ENCODE measurements around the gene C1orf50. TPM values are rescaled to one million over a fixed set of nuclear protein-coding genes. Genes with fewer than 3 reads are reported as not detected.
"Not testable (repeated sequence)": the region's sequence is repeated elsewhere in the genome, so short reads cannot be mapped to it uniquely, and the experiment has no call there.

C1orf50 gene
- total RNA-seq (2014; rRNA removed; shearing (Covaris generic); ENCODE audit: low replicate concordance), result 0.57 and 1.8 TPM in 2 replicates

DNA sequence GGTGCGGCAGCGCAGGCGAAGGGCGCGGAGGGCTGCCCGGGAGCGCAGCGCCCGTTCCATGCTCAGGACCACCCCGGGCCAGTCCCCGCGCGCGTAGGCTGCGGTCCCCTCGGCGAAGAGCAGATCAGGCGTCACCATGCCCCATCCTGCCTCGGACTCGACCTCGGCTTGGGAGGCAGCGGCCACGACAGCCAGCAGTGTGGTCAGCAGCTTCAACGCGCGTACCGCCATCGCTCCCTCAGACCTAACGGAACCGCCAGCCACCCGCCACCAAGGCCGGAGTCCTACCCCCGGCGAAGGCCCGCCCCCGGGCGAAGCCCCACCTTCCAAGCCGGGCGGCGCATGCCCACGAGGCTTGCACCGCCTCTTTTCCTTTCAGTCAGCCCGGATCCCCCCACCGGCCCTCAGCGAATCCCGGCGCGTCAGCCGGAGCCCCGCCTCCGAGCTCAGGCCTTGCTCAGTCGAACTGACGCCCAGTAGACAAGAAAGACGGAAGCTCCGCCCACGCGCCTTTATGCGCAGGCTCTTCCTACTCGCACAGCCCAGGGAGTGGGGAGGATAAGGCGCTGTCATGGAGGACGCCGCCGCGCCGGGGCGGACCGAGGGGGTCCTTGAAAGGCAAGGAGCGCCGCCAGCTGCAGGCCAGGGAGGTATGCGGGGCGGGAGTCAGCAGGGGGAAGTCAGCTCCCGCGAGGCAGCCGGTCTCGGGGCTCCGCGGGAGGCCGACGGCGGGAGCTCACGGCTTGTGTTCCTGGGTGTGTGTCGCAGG lies at the start of gene C1orf50, which contains the start of gene P3H1:
Gene C1orf50, plus strand, starts transcription at position 509 of the 769 bp plus-strand sequence. Its CDS starts 63 bp downstream, at position 572.
Gene P3H1, minus strand, starts transcription at position 288 of the 769 bp plus-strand sequence. Its CDS starts 57 bp downstream, at position 231.
- in situ Hi-C loops (cut with HindIII; ENCODE audit: low pct_unique_long_range_greater_than_20kb, low sequenced_read_pairs), result no loop called here
- DNase-seq (ENCODE audit: low read depth), result peak; percentile 99

DNA sequence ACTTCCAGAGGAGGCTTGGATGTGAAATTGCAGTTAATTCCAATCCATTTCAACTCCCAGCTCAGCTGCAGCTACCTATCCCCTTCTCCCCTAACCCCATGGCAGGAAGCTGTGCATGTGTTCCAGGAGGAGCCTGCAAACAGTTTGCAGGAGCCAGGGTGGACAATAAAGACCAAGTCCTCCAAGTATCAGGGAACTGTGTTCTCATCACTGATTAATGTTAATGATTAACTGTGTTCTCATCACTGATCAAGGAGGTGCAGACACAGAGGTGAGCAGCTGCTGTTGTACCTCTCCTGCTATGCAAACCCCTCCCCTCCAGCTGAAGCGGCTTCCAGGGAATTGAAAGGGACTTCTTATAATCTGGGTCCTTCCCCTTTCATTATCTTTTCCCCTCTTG lies 46.2 kb upstream of the C1orf50 start:
- DNase-seq (ENCODE audit: low read depth), result peak; percentile 21
- in situ Hi-C loops (cut with HindIII; ENCODE audit: low pct_unique_long_range_greater_than_20kb, low sequenced_read_pairs), result no loop called here

DNA sequence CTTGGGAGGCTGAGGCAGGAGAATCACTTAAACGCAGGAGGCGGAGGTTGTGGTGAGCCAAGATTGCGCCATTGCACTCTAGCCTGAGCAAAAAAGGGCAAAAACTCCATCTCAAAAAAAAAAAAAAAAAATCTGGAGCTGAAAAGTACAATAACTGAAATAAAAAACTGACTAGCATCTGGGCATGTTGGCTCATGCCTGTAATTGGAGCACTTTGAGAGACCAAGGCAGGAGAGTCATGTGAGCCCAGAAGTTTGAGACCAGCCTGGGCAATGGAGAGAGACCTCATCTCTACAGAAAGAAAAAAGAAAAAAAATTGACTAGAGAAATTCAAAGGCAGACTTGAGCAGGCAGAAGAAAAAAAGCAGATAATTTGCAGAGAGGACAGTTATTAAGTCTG lies 45.1 kb upstream of the C1orf50 start:
- in situ Hi-C loops (cut with HindIII; ENCODE audit: low pct_unique_long_range_greater_than_20kb, low sequenced_read_pairs), result no loop called here

DNA sequence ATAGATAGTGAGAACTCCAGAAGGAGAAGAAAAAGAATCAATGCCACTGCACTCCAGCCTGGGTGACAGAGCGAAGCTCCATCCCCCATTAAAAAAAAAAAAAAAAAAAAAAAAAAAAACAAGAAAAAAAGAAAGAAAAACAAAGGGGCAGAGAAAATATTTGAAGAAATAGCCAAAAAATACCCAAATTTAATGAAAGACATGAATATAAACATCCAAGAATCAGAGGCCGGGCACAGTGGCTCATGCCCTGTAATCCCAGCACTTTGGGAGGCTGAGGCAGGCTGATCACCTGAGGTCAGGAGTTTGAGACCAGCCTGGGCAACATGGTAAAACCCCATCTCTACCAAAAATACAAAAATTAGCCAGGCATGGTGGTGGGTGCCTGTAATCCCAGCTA lies 44.6 kb upstream of the C1orf50 start:
- in situ Hi-C loops (cut with HindIII; ENCODE audit: low pct_unique_long_range_greater_than_20kb, low sequenced_read_pairs); DNase-seq (ENCODE audit: low read depth): not testable (repeated sequence)

More for the DNA sequence above, 45.1 kb upstream of the C1orf50 start:
- DNase-seq (ENCODE audit: low read depth), result no peak

DNA sequence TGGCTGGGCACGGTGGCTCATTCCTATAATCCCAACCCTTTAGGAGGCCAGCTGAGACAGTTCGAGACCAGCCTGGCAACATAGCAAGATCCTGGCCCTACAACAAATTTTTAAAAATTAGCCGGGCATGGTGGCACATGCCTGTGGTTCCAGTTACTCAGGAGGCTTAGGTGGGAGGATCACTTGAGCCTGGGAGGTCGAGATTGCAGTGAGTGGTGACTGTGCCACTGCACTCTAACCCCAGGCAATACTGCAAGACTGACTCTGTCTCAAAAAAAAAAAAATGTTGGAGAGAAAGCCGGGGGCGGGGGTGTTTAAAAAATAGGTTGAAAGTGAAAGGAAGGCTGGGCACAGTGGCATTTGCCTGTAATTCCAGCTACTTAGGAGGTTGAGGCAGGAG lies 43.5 kb upstream of the C1orf50 start:
- in situ Hi-C loops (cut with HindIII; ENCODE audit: low pct_unique_long_range_greater_than_20kb, low sequenced_read_pairs), result no loop called here
- DNase-seq (ENCODE audit: low read depth), result no peak

DNA sequence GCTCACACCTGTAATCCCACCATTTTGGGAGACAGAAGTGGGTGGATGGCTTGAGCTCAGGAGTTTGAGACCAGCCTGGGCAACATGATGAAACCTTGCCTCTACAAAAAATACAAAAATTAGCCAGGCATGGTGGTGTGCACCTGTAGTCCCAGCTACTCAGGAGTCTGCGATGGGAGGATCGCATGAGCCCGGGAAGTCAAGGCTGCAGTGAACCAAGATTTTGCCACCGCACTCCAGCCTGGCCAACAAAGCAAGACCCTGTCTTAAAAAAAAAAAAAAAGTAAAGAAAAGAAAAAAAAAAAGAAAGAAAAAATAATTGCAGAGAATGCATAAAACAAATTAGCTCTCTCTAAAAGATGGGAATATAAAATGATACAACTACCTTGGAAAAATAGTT lies 41.2 kb upstream of the C1orf50 start:
- in situ Hi-C loops (cut with HindIII; ENCODE audit: low pct_unique_long_range_greater_than_20kb, low sequenced_read_pairs); DNase-seq (ENCODE audit: low read depth): not testable (repeated sequence)

DNA sequence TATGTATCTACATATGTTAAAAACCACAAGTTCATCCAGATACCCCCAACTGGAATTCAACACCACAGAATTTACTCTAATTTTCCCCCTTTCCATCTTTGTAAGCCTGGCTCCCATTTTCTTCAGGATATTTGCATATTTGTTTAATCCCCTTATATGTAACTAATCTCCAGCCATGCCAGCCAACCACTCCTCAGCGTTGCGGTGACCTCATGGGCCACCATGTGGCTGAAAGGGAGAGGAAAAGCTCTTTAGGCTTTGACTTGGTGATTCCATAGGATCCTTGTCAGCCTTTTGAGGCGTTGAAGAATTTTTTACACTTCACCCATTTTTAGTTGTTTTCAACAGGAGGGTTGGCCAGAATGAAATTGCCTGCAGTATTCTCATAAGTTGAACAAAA lies 37.0 kb upstream of the C1orf50 start:
- no peak for DNase-seq (ENCODE audit: low read depth)
- in situ Hi-C loops (cut with HindIII; ENCODE audit: low pct_unique_long_range_greater_than_20kb, low sequenced_read_pairs), result no loop called here

DNA sequence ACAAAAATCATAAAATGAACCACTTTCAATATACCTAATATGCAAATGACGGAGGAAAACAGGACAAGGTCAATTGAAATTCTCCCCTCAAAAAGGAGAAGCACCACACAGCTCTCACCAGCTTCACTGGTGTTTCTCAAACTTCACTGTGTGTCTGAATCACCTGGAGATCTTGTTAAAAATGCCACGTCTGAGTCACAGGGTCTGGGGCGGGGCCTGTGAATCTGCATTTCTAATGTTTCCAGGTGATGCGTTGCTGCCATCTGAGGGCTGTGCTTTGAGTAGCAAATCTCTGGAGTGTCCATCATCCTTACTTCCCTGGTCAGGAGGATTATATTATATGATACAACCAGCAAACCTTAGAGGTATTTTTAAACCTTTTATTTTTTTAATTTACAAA lies 36.1 kb upstream of the C1orf50 start:
- in situ Hi-C loops (cut with HindIII; ENCODE audit: low pct_unique_long_range_greater_than_20kb, low sequenced_read_pairs), result no loop called here
- DNase-seq (ENCODE audit: low read depth), result peak; percentile 43

DNA sequence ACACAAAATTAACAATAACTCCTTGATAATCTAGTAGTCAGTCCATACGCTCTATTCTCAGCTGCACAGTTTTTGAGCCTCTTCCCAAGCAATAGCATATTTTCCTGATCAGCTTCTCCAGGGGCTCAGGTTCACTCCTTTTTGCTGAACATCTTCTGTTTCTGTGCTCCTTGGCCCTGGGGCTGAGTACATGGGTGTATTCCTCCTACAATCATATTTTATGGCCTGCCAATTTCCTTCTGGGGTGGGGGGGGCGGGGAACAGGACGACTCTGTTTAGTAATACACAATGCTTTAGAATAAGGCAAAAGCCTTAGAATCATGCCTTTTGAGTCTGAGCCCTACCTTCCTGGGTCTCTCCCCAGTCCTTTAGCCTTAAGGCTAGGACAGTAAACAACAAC lies 35.5 kb upstream of the C1orf50 start:
- no peak for DNase-seq (ENCODE audit: low read depth)
- in situ Hi-C loops (cut with HindIII; ENCODE audit: low pct_unique_long_range_greater_than_20kb, low sequenced_read_pairs), result no loop called here

DNA sequence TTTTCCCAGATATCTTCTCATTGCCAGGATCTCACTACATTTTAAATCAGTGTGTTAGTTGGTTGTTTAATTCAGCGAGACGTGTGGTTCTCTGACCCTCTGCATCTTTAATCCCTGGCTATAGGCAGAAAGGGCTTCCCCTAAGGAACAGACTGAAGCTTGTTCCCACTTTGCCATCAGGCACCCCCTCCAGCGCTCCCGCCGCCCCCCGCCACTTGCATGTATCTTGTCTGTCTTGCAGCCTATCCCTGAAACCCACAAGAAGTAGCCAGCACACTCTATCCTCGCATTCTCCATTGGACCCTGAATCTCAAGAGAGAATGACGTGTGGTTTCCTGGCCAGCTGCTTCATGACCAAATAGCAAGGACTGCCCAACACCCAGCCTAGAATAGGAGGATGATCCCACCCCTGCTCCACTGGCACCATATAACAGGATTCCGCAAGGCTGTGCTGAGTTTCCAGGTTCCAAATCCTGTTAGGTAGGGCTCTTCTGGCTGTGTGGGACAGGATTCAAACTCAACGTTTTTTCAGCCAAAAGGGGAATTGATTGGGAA lies 34.8 kb upstream of the C1orf50 start:
- in situ Hi-C loops (cut with HindIII; ENCODE audit: low pct_unique_long_range_greater_than_20kb, low sequenced_read_pairs), result no loop called here
- no peak for DNase-seq (ENCODE audit: low read depth)

DNA sequence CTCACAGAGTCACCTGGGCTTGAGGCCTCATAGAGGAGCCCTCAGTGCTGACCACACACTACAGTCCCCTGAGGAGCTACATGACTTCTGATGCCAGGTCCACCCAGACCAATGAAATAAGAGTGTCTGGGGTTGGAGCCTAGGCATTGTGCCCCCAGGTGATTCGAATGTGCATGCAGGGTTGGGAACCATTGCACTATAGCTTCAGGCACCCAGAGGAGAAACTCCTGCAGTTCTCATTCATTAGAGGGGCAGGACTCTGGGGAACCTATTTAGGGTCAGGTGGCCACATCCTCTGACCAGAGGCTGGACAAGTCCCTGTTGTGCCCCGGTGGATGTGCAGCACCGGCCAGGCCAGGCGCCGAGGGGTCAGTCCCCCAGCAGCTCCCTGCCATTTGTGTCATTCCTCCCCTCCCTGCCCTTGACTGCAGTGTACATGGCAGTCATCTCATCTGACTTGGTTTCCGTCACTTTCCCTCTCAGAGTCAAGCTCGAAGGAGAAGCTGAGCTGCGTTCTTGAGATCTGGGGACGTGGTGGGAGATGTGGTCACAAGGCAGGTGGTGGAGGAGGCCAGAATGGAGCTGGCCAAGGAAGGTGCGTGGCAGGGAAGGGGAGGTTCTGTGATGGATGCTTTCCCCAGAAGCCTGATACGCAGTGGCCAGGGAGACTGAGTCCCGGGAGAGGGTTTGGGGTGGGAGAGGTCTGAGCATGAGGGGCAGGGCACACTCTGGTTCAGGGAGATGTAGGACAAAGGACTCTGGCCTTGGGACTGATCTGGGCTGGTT lies 33.4 kb upstream of the C1orf50 start:
- DNase-seq (ENCODE audit: low read depth), result no peak
- in situ Hi-C loops (cut with HindIII; ENCODE audit: low pct_unique_long_range_greater_than_20kb, low sequenced_read_pairs), result no loop called here

DNA sequence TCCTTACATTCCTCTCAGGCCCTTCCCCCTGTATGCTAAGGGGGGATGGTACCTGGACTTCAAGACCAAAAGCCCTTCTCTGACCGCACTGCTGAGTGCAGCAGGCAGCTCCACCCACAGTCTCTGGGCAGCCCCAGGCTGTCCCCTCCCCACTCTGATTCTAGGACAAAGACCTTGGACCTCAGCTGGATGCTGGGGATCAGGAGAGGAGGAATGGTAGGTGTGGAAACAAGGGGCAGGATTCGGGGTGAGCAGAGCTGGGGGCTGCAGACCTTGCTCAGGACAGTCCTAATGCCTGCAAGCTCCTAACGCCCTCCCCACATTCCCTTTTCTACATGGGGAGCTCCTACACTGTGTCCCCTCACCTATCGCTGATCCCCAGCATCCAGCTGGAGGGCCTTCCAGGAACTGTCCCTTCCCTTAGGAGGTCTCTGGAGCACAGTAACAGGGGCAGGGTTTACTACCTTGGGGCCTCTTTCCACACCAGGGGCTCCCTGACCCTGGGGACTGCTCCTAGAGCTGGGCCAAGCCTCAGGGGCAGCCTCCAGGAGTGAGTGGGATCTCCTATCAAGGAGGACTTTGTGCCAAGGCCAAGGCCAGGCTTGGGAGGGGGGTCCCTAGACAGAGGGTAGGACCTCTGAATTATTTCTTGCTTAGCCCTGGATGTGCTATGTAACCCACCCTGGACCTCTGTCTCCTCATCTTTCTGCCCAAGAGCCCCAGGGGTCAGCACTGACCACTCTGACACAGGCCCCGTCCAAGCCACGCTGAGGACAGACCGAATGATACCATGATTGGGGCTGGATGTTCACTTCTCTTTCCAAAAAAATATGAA lies 32.6 kb upstream of the C1orf50 start:
- in situ Hi-C loops (cut with HindIII; ENCODE audit: low pct_unique_long_range_greater_than_20kb, low sequenced_read_pairs), result no loop called here
- DNase-seq (ENCODE audit: low read depth), result no peak

DNA sequence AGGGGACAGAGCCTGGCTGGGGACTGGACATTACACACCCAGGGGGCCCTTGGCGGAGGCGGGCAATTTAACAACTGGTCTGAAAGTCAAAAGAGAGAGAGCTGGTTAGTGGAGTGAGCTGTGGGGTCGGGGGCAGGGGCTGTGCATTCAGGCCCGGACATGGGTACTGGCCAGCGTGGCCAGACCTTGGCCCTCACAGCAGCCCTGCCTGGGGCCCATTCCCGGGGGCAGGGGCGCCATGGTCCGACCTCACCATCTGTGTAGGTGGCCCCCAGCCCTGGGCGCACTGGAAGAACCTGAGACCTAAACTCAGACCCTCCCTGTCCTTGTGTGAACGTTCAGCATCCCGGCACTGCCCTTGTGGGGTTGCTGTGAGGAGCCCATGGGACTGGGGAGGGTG lies 32.0 kb upstream of the C1orf50 start:
- in situ Hi-C loops (cut with HindIII; ENCODE audit: low pct_unique_long_range_greater_than_20kb, low sequenced_read_pairs), result no loop called here
- DNase-seq (ENCODE audit: low read depth), result no peak

DNA sequence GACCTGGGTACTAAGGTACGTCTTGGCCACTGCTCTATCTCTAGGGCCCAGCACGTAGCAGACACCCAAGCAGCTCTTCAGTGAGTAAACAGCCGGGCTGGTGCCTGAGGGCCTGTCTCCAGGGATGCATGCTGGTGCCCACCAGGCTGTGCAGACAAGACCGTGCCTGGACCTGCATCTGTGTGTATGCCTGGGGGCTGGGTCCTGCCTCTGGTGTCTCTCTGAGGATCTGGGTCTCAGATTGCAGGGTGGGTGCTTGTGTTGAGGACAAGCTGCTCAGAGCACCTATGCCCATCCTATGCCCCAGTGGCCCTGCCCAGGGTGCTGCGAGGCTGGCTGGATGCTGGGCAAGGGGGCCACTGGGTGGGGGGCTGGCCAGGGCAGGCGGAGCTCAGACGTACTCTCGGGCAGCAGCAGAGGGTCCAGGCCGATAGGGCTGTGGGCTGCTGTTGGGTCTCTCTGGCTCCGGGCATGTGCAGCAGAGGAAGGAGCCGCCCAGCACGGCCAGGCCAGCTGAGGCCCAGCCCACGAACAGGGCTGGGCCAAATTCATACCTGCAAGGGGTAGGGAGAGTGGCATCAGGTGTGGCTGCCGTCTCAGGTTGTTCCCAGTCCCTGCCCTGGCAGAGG lies 31.5 kb upstream of the C1orf50 start:
- in situ Hi-C loops (cut with HindIII; ENCODE audit: low pct_unique_long_range_greater_than_20kb, low sequenced_read_pairs), result no loop called here
- no peak for DNase-seq (ENCODE audit: low read depth)

DNA sequence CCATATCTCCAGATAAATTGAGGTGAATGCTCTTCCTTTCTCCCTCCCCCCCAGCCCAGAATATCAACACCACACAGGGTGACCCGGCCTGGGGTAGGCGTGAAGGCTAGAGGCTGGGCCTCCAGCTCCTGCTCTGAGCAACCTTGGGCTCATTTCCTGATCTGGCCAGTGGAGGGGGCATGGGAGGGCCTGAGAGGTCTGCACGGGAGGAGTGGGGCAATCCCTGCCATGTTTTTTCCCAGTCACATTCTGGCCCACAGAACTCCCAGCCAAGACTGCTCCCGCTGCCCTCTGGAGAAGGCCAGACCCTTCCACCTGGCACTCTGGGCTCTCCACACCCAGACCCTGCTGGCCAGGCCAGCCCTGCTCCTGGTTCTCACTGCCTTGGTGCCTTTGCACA lies 30.9 kb upstream of the C1orf50 start:
- in situ Hi-C loops (cut with HindIII; ENCODE audit: low pct_unique_long_range_greater_than_20kb, low sequenced_read_pairs), result no loop called here

DNA sequence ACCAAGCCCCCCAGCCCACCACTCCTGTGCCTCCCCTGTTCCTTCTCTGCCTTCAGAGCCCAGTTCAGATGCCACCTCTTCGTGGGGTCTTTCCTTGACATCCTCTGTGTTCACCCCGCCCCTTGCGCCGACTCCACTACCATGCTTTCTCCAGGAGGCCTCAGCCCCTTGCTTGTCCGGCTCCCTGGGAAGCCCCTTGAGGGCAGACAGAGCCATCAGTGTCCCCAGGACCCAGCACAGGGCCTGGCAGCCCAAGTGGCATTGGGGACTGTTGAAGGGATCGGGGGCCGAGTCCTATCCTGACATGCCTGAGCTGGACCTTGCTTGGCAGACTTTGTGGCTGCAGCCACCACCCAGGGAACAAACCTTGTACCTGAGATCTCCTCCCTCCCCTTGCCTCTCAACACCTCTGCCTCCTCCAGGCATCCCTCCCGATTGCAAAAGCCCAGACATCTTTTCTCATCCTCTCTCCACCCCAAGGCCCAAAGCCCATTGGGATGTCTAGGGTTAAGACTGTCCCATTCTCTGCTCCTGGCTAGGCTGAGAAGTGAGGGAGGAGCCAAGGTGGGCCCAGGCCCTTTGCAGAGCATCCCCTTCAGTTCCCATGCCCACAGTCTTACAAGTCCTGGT lies 30.4 kb upstream of the C1orf50 start:
- in situ Hi-C loops (cut with HindIII; ENCODE audit: low pct_unique_long_range_greater_than_20kb, low sequenced_read_pairs), result no loop called here
- no peak for DNase-seq (ENCODE audit: low read depth)

More for the DNA sequence above, 30.9 kb upstream of the C1orf50 start:
- no peak for DNase-seq (ENCODE audit: low read depth)

DNA sequence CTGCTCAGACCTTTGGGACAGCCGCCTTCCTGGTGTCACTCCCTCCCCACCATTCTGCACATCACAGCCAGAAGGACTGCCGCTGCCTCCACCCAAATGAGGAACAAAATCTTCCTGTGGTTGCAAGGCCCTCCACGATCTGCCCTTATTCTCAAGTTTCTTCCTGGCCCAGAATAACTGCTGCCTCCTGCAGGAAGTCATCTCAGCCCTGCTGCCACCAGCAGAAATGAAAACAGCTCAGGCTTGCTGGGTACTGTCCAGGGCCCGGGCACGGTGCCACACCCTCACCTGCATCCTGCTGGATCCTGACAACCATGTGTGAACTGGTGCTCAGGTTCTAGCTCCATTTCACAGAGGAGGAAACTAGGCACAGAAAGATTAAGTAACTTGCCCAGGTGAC lies 29.8 kb upstream of the C1orf50 start:
- in situ Hi-C loops (cut with HindIII; ENCODE audit: low pct_unique_long_range_greater_than_20kb, low sequenced_read_pairs), result no loop called here
- no peak for DNase-seq (ENCODE audit: low read depth)

Measured in Caki2 (cell line).